Measurements from ENCODE around the gene KHSRP.
"Not testable (repeated sequence)": the region's sequence is repeated elsewhere in the genome, so short reads cannot be mapped to it uniquely, and the experiment has no call there.

The KHSRP gene

GRCh38 chr19:6416658-6417405 lies 7.8 kb downstream of the KHSRP start:
- DNase-seq (ENCODE audit: low spot score) = no peak

DNA sequence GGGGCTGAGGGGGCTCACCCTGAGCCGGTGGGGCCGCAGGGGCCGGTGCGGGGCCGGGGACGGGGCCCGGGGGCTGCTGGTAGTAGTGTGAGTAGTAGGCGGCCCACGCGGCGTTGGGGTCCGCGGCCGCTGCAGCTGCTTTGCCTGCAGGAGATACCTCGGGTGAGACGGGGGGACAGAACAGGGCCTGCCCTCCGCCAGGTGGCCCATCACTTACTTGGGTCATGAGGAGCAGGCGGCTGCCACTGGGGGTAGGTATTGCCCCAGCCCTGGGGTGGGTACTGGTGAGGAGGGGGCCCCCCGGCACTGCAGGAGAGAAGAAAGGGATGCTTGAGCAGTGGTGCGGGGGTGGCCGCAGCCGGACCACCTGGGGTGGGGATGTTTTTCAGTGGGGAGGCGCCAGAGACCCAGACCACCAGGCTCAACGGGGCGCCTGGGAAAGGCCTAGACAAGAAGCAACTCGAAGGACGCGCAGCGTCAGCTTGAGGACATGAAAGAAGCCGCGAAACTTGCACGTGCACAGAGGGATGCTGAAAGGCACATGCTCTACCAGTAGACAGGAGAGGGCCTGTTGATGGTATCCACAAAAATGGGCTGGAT lies 8.9 kb downstream of the KHSRP start:
- no peak for DNase-seq (ENCODE audit: low spot score)

DNA sequence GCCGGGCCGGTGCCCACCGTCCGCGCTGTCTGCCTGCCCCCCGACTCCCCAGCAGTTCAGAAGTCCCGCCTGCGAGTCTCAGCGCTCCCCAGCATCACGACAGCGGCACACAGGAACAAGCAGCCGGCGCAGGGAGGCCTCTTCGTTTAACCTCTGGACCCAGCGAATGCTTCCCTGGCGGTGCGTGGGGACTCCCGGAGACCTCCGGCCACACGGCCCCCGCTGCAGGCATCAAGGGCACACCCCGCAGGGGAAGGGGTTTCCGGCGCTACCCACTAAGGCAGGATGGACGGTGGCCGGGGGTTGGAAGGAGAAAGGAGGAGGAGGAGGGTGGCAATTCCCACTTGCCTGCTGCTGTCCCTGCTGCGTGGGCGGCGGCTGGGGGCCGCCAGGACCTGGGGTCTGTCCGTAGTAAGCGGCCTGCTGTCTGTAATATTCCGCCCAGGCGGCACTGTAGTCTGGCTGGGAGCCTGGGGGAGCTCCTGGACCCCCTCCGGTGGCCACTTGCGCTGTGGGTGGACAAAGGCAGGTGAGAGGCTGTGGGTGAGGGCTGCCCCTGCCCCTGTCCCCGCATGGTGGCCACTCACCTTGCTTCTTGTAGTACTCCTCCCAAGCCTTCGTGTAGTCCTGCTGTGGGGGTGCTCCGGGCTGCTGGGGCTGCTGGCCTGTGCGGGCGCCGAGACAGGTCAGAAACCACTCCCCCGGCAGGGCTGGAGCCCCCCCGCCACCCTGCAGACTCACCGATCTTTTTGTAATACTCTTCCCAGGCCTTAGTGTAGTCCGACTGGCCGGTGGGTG lies 9.6 kb downstream of the KHSRP start:
- no peak for DNase-seq (ENCODE audit: low spot score)

DNA sequence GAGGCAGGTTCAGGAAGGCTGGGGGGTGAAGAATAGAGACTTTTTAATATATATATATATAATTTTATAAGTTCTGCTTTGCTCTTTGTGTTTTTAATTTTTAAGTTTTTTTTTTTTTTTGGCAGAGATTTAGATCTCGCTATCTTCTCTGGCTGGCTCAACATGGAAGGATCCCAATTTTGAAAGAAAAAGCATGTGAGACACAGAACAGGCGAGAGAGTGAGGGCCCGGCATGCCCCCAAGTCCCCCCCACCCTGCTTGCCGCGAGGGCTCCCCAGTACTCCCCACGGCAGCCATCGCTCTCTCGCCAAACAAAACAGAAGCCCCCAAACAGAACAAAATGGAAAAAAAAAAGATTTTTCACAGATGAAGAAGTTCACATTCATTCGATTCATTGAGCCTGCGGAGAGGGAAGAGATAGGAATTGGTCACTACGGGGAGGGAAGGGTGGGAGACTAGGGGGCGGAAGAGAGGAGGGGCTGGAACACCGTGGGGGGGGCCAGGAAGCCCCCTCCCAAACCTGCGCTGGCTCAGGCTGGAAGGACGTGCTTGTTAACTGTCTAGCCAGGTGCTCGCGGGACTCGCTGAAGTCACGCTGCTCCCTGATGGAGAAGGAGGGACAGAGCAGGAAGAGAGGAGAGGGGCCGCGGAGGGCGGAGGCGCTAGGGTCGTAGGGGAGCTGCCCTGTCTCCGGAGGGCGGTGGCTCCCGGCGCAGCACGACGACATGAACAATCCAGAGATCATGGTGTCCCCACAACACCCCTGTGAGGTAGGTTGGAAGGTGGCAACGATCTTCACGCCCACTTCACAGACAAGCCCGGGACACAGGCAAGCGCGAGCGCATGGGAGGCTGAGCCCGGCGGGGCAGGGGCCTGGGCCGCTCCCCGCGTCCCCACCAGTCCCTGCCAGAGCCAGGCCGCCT lies 10.6 kb downstream of the KHSRP start:
- no peak for DNase-seq (ENCODE audit: low spot score)

DNA sequence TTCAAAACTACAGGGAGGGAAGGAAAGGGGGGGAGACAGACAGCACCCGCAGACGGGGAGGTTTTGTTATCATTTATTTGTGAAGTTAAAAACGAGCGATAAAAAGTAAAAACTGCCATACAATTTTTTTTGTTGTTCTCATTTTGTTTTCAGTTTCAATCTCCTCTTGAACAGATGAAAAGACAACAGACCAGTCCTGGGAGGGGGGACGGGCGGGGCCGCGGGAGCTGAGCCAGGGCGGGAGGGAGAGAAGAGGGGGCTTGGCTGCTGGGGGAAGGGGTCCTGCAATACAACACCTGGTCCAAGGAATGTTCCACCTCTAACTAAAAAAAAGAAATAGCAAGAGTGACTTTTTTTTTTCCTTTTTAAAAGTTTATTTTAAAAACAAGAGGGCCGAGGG lies 11.3 kb downstream of the KHSRP start:
- DNase-seq (ENCODE audit: low spot score) = no peak

GRCh38 chr19:6412447-6413091 lies 12.0 kb downstream of the KHSRP start:
- DNase-seq (ENCODE audit: low spot score) = peak; percentile 58

- DNase-seq (ENCODE audit: low spot score) = no peak
Measured at GRCh38 chr19:6412061-6412446, 12.6 kb downstream of the KHSRP start.

DNA sequence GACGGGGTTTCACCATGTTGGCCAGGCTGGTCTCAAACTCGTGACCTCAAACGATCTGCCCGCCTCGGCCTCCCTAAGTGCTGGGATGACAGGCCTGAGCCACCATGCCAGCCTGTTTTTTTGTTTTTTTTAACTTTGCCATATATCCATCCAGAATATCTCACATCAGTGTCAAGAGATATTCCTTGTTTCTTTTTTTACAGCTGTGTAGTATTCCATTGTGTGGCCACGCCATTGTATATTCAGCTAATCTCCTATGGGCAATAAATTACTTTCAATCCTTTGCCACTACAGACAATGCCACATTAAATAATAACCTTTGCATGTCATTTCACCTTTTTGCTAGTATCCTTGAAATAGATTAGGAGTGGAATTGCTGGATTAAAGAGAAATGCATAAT lies 15.3 kb downstream of the KHSRP start:
- DNase-seq (ENCODE audit: low spot score) = no peak

GRCh38 chr19:6406401-6406800 lies 18.2 kb downstream of the KHSRP start:
- DNase-seq (ENCODE audit: low spot score) = no peak

GRCh38 chr19:6402837-6403608 lies 21.6 kb downstream of the KHSRP start:
- no peak for DNase-seq (ENCODE audit: low spot score)

DNA sequence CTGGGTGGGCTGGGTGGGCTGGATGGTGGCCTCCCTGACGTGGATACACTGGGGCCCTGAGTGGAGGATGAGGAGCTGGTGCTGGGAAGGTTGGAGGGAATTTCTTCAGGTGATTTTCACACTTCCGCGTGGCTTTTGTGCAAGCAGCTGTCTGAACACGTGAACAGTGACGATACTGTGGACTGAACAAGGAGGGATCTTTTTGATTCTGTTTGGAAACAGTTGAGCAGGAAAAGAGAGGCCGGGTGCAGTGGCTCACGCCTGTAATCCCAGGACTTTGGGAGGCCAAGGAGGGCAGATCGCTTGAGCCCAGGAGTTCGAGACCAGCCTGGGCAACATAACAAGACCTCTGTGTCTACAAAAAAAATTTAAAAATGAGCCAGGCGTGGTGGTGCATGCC lies 22.6 kb downstream of the KHSRP start:
- DNase-seq (ENCODE audit: low spot score) = no peak

GRCh38 chr19:6400062-6400944 lies 24.3 kb downstream of the KHSRP start:
- DNase-seq (ENCODE audit: low spot score) = not testable (repeated sequence)

DNA sequence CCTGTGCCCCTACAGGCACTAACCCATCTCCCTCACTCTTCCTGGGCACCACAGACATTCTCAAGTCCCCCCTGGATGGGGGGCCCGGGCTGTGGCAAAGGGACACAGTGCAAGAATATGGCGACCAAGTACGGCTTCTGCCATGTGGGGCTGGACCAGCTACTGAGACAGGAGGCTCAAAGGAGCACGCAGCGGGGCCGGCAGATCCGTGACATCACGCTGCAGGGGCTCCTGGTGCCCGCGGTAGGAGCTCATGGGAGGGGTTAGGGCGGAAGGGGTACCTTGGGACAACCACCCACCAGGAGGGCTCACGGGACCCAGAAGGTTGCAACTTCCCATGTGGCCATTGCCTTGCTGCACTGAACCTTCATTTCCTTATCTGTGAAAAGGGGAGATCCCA lies 28.3 kb downstream of the KHSRP start:
- no peak for DNase-seq (ENCODE audit: low spot score)

- no peak for DNase-seq (ENCODE audit: low spot score)
Measured at GRCh38 chr19:6394831-6395230, 29.8 kb downstream of the KHSRP start.

DNA sequence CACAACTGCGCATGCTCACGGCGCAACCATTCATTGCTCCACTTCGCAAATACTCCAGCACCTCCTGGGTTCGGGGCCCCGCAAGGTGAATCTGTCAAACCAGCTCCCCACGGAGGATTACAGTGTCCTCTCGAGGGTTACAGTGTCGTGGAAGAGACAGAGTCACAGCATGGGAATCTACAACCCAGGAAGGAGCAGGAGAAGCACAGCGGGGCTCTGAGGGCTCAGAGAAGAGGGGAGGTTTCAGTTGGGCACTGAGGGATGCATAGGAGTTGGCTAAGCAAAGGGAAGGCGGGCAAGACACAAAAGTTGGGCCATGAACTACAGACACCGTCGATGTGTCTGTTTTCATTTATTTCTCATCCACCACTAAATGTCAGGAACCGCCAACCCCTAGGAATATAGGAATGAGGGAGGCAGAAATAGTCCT lies 30.6 kb downstream of the KHSRP start:
- DNase-seq (ENCODE audit: low spot score) = no peak

GRCh38 chr19:6393074-6393982 lies 31.3 kb downstream of the KHSRP start, which contains the start of gene GTF2F1:
GTF2F1 (minus strand) TSS chr19:6393164; CDS start chr19:6392995, 169 bp downstream.
- peak; percentile 97 for DNase-seq (ENCODE audit: low spot score)

DNA sequence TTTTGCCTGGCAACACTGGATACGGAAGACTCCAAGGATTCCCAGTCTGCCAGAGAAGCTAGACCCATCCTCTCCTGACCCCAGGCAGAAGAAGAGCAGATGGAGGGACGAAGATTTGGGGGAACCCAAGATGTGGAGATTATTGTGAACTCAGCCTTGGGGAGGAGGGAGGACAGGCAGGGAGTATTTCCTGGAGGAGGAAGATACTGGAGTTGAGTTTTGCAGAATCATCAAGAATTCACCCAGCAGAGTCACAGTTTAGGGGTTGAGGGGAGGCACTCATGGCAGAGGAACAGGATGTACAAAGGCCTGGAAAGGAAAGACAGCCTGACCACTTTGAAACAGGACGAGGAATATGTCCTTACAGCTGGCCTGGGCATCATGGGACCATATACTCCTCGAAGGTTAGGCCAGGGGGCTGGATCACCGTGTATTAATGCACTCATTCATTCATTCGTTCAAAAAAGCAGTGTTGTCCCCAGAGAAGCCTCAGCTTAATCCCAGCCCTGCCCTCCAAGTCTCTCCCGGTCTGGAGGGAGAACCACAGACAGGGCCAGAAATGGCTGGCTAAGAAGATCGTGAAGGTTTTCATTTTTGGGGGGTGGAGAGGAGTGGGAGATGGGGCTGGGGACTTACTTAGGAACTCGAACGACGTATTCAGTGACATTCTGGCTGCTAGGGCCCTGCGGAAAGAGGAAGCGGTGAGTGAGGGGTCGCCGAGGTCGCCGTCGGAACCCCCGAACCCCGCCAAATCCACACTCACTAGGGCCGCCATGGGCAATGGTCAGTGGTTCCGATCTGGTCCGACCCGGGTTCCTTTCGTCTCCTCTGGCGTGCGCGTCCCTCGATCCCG lies 32.2 kb downstream of the KHSRP start:
- no peak for DNase-seq (ENCODE audit: low spot score)
